HG02759 (cell line): Measurements from ENCODE around the gene IRAK3.

Experiments used
- ATAC-seq: cut with Tn5 transposase; IDR thresholded peaks from one replicate; pipeline ENCODE4 v1.9.1; 2021; ENCODE audit warnings: mild to moderate bottlenecking, moderate library complexity; ENCODE audit not compliant: unreplicated experiment

The IRAK3 gene

GRCh38 chr12:66188584-66189485 is at the start of gene IRAK3:
IRAK3 (plus strand) TSS chr12:66189214; CDS start chr12:66189300, 86 bp downstream.
- ATAC-seq, result peak; percentile 74

GRCh38 chr12:66139328-66139727 is 49.7 kb upstream of the IRAK3 start:
- no peak for ATAC-seq

GRCh38 chr12:66140731-66141130 is 48.3 kb upstream of the IRAK3 start:
- no peak for ATAC-seq

- ATAC-seq, result no peak
Measured at GRCh38 chr12:66141299-66141698, 47.7 kb upstream of the IRAK3 start.

- ATAC-seq, result no peak
Measured at GRCh38 chr12:66142826-66143225, 46.2 kb upstream of the IRAK3 start.

- ATAC-seq, result no peak
Measured at GRCh38 chr12:66143868-66144267, 45.1 kb upstream of the IRAK3 start.

GRCh38 chr12:66144791-66145754 is 43.9 kb upstream of the IRAK3 start:
- ATAC-seq, result no peak

GRCh38 chr12:66149702-66150398 is 39.2 kb upstream of the IRAK3 start:
- ATAC-seq, result no peak

- ATAC-seq, result no peak
Measured at GRCh38 chr12:66152732-66153131, 36.3 kb upstream of the IRAK3 start.

GRCh38 chr12:66154776-66155175 is 34.2 kb upstream of the IRAK3 start:
- ATAC-seq, result no peak

GRCh38 chr12:66156654-66157053 is 32.4 kb upstream of the IRAK3 start:
- ATAC-seq, result no peak

GRCh38 chr12:66159123-66159522 is 29.9 kb upstream of the IRAK3 start:
- no peak for ATAC-seq

GRCh38 chr12:66160704-66161103 is 28.3 kb upstream of the IRAK3 start:
- ATAC-seq, result no peak

- ATAC-seq, result no peak
Measured at GRCh38 chr12:66162701-66163100, 26.3 kb upstream of the IRAK3 start.

- ATAC-seq, result no peak
Measured at GRCh38 chr12:66163289-66163688, 25.7 kb upstream of the IRAK3 start.

GRCh38 chr12:66164349-66164821 is 24.6 kb upstream of the IRAK3 start:
- ATAC-seq, result no peak

- no peak for ATAC-seq
Measured at GRCh38 chr12:66165141-66165540, 23.9 kb upstream of the IRAK3 start.

GRCh38 chr12:66166561-66166960 is 22.5 kb upstream of the IRAK3 start:
- no peak for ATAC-seq

GRCh38 chr12:66168410-66168809 is 20.6 kb upstream of the IRAK3 start:
- no peak for ATAC-seq

GRCh38 chr12:66169221-66170170 is 19.5 kb upstream of the IRAK3 start, which contains the start of gene TMBIM4:
TMBIM4 (minus strand) TSS chr12:66169996; CDS start chr12:66169951, 45 bp downstream.
- peak; percentile 90 for ATAC-seq
